ENCODE measurements around the gene KIF1A.

Gene KIF1A

GRCh38 chr2:240719676-240720545 is 100.1 kb downstream of the KIF1A start:
- DNase-seq (ENCODE audit: low spot score): no peak

- DNase-seq (ENCODE audit: low spot score): no peak
Observed at GRCh38 chr2:240718896-240719490, 101.0 kb downstream of the KIF1A start.

- DNase-seq (ENCODE audit: low spot score): no peak
Observed at GRCh38 chr2:240717681-240718581, 102.1 kb downstream of the KIF1A start.

- DNase-seq (ENCODE audit: low spot score): no peak
Observed at GRCh38 chr2:240717181-240717641, 102.8 kb downstream of the KIF1A start.

- DNase-seq (ENCODE audit: low spot score): no peak
Observed at GRCh38 chr2:240716130-240716798, 103.8 kb downstream of the KIF1A start.

- DNase-seq (ENCODE audit: low spot score): no peak
Observed at GRCh38 chr2:240714747-240715725, 105.0 kb downstream of the KIF1A start.

- DNase-seq (ENCODE audit: low spot score): no peak
Observed at GRCh38 chr2:240713928-240714746, 105.9 kb downstream of the KIF1A start.

- DNase-seq (ENCODE audit: low spot score): no peak
Observed at GRCh38 chr2:240713071-240713927, 106.7 kb downstream of the KIF1A start.

GRCh38 chr2:240712121-240712520 is 107.9 kb downstream of the KIF1A start:
- DNase-seq (ENCODE audit: low spot score): no peak

GRCh38 chr2:240711701-240712100 is 108.3 kb downstream of the KIF1A start:
- DNase-seq (ENCODE audit: low spot score): no peak

GRCh38 chr2:240711296-240711695 is 108.7 kb downstream of the KIF1A start:
- no peak for DNase-seq (ENCODE audit: low spot score)

GRCh38 chr2:240708457-240708856 is 111.6 kb downstream of the KIF1A start:
- no peak for DNase-seq (ENCODE audit: low spot score)

- DNase-seq (ENCODE audit: low spot score): no peak
Observed at GRCh38 chr2:240707821-240708220, 112.2 kb downstream of the KIF1A start.

GRCh38 chr2:240707043-240707756 is 112.8 kb downstream of the KIF1A start:
- no peak for DNase-seq (ENCODE audit: low spot score)

- no peak for DNase-seq (ENCODE audit: low spot score)
Observed at GRCh38 chr2:240705204-240705791, 114.7 kb downstream of the KIF1A start.

GRCh38 chr2:240704651-240705050 is 115.4 kb downstream of the KIF1A start:
- DNase-seq (ENCODE audit: low spot score): no peak
